K562 (cell line): ENCODE results near the gene FKBP7. TPM values are rescaled to one million over a fixed set of nuclear protein-coding genes. Genes with fewer than 3 reads are reported as not detected.
A peak's percentile ranks its signal among the peaks of the same experiment; 100 is the strongest.

Experiments
- DIDO1 ChIP-seq: fragments of 450-650 bp; IDR thresholded peaks from 2 replicates; pipeline ENCODE4 v1.6.1; 2016; ENCODE audit warnings: low read depth, missing biosample characterization, missing genetic modification characterization
- DNMT1 ChIP-seq: fragments of 450-650 bp; IDR thresholded peaks from 2 replicates; pipeline ENCODE4 v1.6.1; 2016; ENCODE audit warnings: antibody characterized with exemption, mild to moderate bottlenecking
- MITF ChIP-seq: IDR thresholded peaks from 2 replicates; pipeline ENCODE4 v1.6.1; 2014; ENCODE audit warnings: antibody characterized with exemption
- NCOA2 ChIP-seq, 2 experiments: fragments of 450-650 bp; IDR thresholded peaks; 2 replicates each; pipeline ENCODE4 v1.6.1; 2018; ENCODE audit warnings: mild to moderate bottlenecking in 2 of 2, moderate library complexity in 1 of 2; ENCODE audit not compliant: partially characterized antibody in 2 of 2
- RREB1 ChIP-seq: fragments of 250-450 bp; sonication (Bioruptor Pico); IDR thresholded peaks from 2 replicates; pipeline ENCODE4 v1.4.0; 2020
- TBL1XR1 ChIP-seq, 2 experiments: IDR thresholded peaks; 2 replicates each; pipeline ENCODE4 v1.6.1; 2012; ENCODE audit warnings: improper control_type of control experiment in 2 of 2, low read length in 2 of 2, mild to moderate bottlenecking in 1 of 2
- ZBTB40 ChIP-seq, 2 experiments: fragments of 450-650 bp in 1 of 2; sonication (generic) in 1 of 2; formaldehyde crosslinking in 1 of 2; IDR thresholded peaks; 2 replicates each; pipeline versions ENCODE4 v1.7.1 to v1.9.0; 2016 to 2022; ENCODE audit warnings: inconsistent platforms in 1 of 2, mild to moderate bottlenecking in 1 of 2, missing genetic modification reagents in 1 of 2
- ZNF143 ChIP-seq: sonication (generic); formaldehyde crosslinking; IDR thresholded peaks from 2 replicates; pipeline ENCODE4 v1.9.0; 2022; ENCODE audit warnings: mild to moderate bottlenecking, missing genetic modification reagents
- ZNF644 ChIP-seq: fragments of 200-800 bp; sonication (Bioruptor generic); IDR thresholded peaks from 2 replicates; pipeline ENCODE4 v1.6.1; 2016; ENCODE audit warnings: low read depth, missing genetic modification characterization, missing compliant biosample characterization
- polyA plus RNA-seq, 8 experiments: library from polyadenylated mRNA; depleted of rRNA in 4 of 8; stranded (reverse) in 5 of 8; unstranded in 3 of 8; fragments of >200 nt; fragmentation: Nextera tagmentation in 2 of 8; fragmentation: Illumina TruSeq in 1 of 8; extraction: Ambion mirVana in 2 of 8; extraction: Trizol in 1 of 8; gene quantifications; 2 replicates each; pipeline versions ENCODE4 v1.2.1 to v1.2.3, GENCODE V29; 2011 to 2014; ENCODE audit warnings: inconsistent platforms in 1 of 8, missing spikeins in 1 of 8
- total RNA-seq, 7 experiments: library from RNA; depleted of rRNA in 6 of 7; stranded (reverse); fragments of >200 nt in 6 of 7; fragmentation: Illumina TruSeq in 2 of 7; extraction: Trizol in 2 of 7; gene quantifications; 2 replicates each; pipeline versions ENCODE4 v1.2.1 to v1.2.3, GENCODE V29; 2011 to 2021; ENCODE audit warnings: low replicate concordance in 1 of 7
- TF ChIP-seq, protein P1 (sequence below): IDR thresholded peaks from 3 replicates; pipeline ENCODE4 v1.6.1; 2011; ENCODE audit warnings: borderline replicate concordance, mild to moderate bottlenecking; ENCODE audit not compliant: insufficient read length, insufficient read depth

Gene FKBP7
- total and polyA plus RNA-seq, 9 of the 15 experiments (the other 6 are each of a cell fraction or from before 2014, with no cell fraction given): 6.1 to 23.2 (median 19.0) TPM

- no peak for TF ChIP-seq RREB1 (CRISPR knock-in tag)
- TF ChIP-seq DNMT1: no peak
- no peak for TF ChIP-seq ZNF143 (CRISPR knock-in tag)
- 0 out of 2 replicates have a peak, but pooled peaks have one; percentile 6 for TF ChIP-seq ZBTB40 (IDR thresholded peaks at IDR 0.05)
- TF ChIP-seq ZBTB40 (CRISPR knock-in tag; IDR thresholded peaks at IDR 0.05): no peak
- TF ChIP-seq, protein P1, sequence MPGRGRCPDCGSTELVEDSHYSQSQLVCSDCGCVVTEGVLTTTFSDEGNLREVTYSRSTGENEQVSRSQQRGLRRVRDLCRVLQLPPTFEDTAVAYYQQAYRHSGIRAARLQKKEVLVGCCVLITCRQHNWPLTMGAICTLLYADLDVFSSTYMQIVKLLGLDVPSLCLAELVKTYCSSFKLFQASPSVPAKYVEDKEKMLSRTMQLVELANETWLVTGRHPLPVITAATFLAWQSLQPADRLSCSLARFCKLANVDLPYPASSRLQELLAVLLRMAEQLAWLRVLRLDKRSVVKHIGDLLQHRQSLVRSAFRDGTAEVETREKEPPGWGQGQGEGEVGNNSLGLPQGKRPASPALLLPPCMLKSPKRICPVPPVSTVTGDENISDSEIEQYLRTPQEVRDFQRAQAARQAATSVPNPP: no peak
- no peak for TF ChIP-seq MITF
- peak; percentile 5; the same call in 1 of the 2 replicates for TF ChIP-seq ZNF644
- TF ChIP-seq DIDO1 (tag): no peak
- no peak for TF ChIP-seq NCOA2 (IDR thresholded peaks at IDR 0.05; ENCODE audit: partially characterized antibody in 2 of 2)
- TF ChIP-seq TBL1XR1 (IDR thresholded peaks at IDR 0.05; ENCODE audit: low read length in 2 of 2): no peak
These were observed 50.0 kb downstream of the FKBP7 start (continued) for GRCh38 chr2:178428396-178428806.
